HCT116 (cell line): Measurements from ENCODE around the gene IPO7. TPM values are rescaled to one million over a fixed set of nuclear protein-coding genes. Genes with fewer than 3 reads are reported as not detected.

Experiments used
- ATAC-seq: fragments of 200-7000 bp; cut with Tn5 transposase; 2 replicates; pipeline ENCODE4 v1.9.1; 2020; ENCODE audit warnings: mild to moderate bottlenecking, moderate library complexity
- BruUV-seq: library from RNA; stranded (reverse); fragments of 400-500 nt; replicated peaks from 2 replicates; lab custom pipeline; 2021; lab: Mats Ljungman, UMichigan
- CTCF ChIA-PET: fragments of 300-600 bp; sonication (Branson Sonifier 250); formaldehyde crosslinking; loops from one replicate; lab custom pipeline; 2021; ENCODE audit warnings: antibody characterized with exemption; lab: Charles Lee
- POLR2A ChIA-PET: fragments of 300-600, 350-600 bp; sonication (Branson Sonifier 250); formaldehyde crosslinking; loops from one replicate; lab custom pipeline; 2021; ENCODE audit warnings: antibody characterized with exemption; lab: Charles Lee
- RAD21 ChIA-PET, 2 experiments: fragments of 300-600 bp; sonication (Branson Sonifier 250); formaldehyde crosslinking; loops; one replicate each; lab custom pipeline; 2023; ENCODE audit warnings: low total read pairs in 2 of 2; ENCODE audit not compliant: uncharacterized antibody in 2 of 2, unreplicated experiment in 2 of 2, low non-redundant PET in 1 of 2; lab: Charles Lee
- DNase-seq: peaks from one replicate; pipeline ENCODE4 v3.0.0-alpha.2; 2010; ENCODE audit warnings: low read depth, low spot score
- H2AFZ ChIP-seq: fragments of 200-600 bp; shearing (Covaris generic), sonication (generic); 2 replicates; pipeline ENCODE4 v1.6.1; 2017; ENCODE audit warnings: low read depth, mixed run types, mixed read lengths, antibody characterized with exemption, low read length; ENCODE audit not compliant: poor library complexity, severe bottlenecking
- H3K27ac ChIP-seq: 2 replicates; pipeline ENCODE4 v1.5.1; 2012; ENCODE audit warnings: low read depth, low read length
- H3K27me3 ChIP-seq: fragments of 200-600 bp; sonication (generic); 2 replicates; pipeline ENCODE4 v1.6.1; 2016; ENCODE audit warnings: mixed run types, low read length, mixed read lengths; ENCODE audit not compliant: insufficient read depth
- H3K36me3 ChIP-seq, 2 experiments: fragments of 200-500 bp in 1 of 2; fragments of 200-600 bp in 1 of 2; sonication (Bioruptor generic) in 1 of 2; sonication (generic) in 1 of 2; 2 replicates each; pipeline versions ENCODE4 v1.5.1 to v1.6.1; 2014 to 2016; ENCODE audit warnings: low read length in 2 of 2, inconsistent platforms in 1 of 2, mixed read lengths in 1 of 2, mixed run types in 1 of 2; ENCODE audit not compliant: insufficient read depth in 2 of 2, control insufficient read depth in 1 of 2
- H3K4me1 ChIP-seq, 2 experiments: fragments of 200-600 bp in 1 of 2; sonication (generic) in 1 of 2; 2 replicates each; pipeline versions ENCODE4 v1.5.1 to v1.6.1; 2012 to 2017; ENCODE audit warnings: low read length in 2 of 2, inconsistent platforms in 1 of 2, mild to moderate bottlenecking in 1 of 2, mixed read lengths in 1 of 2, mixed run types in 1 of 2, moderate library complexity in 1 of 2; ENCODE audit not compliant: insufficient read depth in 2 of 2, control insufficient read depth in 1 of 2
- H3K4me2 ChIP-seq: fragments of 200-600 bp; sonication (generic); 2 replicates; pipeline ENCODE4 v1.6.1; 2017; ENCODE audit warnings: mixed run types, low read length, mixed read lengths
- H3K4me3 ChIP-seq, 2 experiments: fragments of 200-600 bp in 1 of 2; sonication (generic) in 1 of 2; replicated peaks in 1 of 2; 2 replicates each; pipeline ENCODE4 v1.5.1; 2011 to 2016; ENCODE audit warnings: low read length in 2 of 2, control low read depth in 1 of 2, low read depth in 1 of 2, mild to moderate bottlenecking in 1 of 2, mixed read lengths in 1 of 2, mixed run types in 1 of 2
- H3K79me2 ChIP-seq: fragments of 200-600 bp; sonication (generic); 2 replicates; pipeline ENCODE4 v1.6.1; 2017; ENCODE audit warnings: mild to moderate bottlenecking, mixed run types, low read length, moderate library complexity, mixed read lengths; ENCODE audit not compliant: insufficient read depth
- H3K9ac ChIP-seq: fragments of 200-600 bp; sonication (generic); 2 replicates; pipeline ENCODE4 v1.6.1; 2016; ENCODE audit warnings: low read length, mixed read lengths
- H3K9me2 ChIP-seq: fragments of 200-600 bp; sonication (generic), shearing (Covaris generic); 2 replicates; pipeline ENCODE4 v1.6.1; 2017; ENCODE audit warnings: mixed run types, mild to moderate bottlenecking, moderate library complexity; ENCODE audit not compliant: insufficient read depth
- H3K9me3 ChIP-seq, 2 experiments: fragments of 200-500 bp in 1 of 2; fragments of 200-600 bp in 1 of 2; sonication (Bioruptor generic) in 1 of 2; sonication (generic) in 1 of 2; 2 replicates each; pipeline ENCODE4 v1.6.1; 2014 to 2017; ENCODE audit warnings: low read length in 2 of 2, mixed read lengths in 2 of 2, inconsistent platforms in 1 of 2, low read depth in 1 of 2, mild to moderate bottlenecking in 1 of 2, mixed run types in 1 of 2, moderate library complexity in 1 of 2; ENCODE audit not compliant: control insufficient read depth in 1 of 2, insufficient read depth in 1 of 2
- H4K20me1 ChIP-seq: fragments of 200-600 bp; sonication (generic), shearing (Covaris generic); 2 replicates; pipeline ENCODE4 v1.6.1; 2017; ENCODE audit warnings: mixed run types, mild to moderate bottlenecking, moderate library complexity; ENCODE audit not compliant: insufficient read depth
- ATF3 ChIP-seq: IDR thresholded peaks from 2 replicates; pipeline ENCODE4 v1.6.1; 2012
- CBX3 ChIP-seq: IDR thresholded peaks from 2 replicates; pipeline ENCODE4 v1.6.1; 2012; ENCODE audit warnings: low read depth
- EZH2 ChIP-seq: fragments of 200-600 bp; sonication (generic); IDR thresholded peaks from 2 replicates; pipeline ENCODE4 v1.6.1; 2017; ENCODE audit warnings: antibody characterized with exemption, mixed run types
- FOSL1 ChIP-seq: IDR thresholded peaks from 2 replicates; pipeline ENCODE4 v1.6.1; 2012; ENCODE audit warnings: low read depth
- SIN3A ChIP-seq: IDR thresholded peaks from 2 replicates; pipeline ENCODE4 v1.6.1; 2012; ENCODE audit warnings: low read depth
- TCF7L2 ChIP-seq: IDR thresholded peaks from 2 replicates; pipeline ENCODE4 v1.7.0; 2011; ENCODE audit warnings: borderline replicate concordance, inconsistent platforms; ENCODE audit not compliant: insufficient read depth, insufficient read length; ENCODE audit errors: extremely low read depth
- ZBTB33 ChIP-seq: IDR thresholded peaks from 2 replicates; pipeline ENCODE4 v1.6.1; 2011; ENCODE audit warnings: mild to moderate bottlenecking, low read length, moderate library complexity; ENCODE audit not compliant: insufficient replicate concordance; ENCODE audit errors: extremely low read depth
- ZNF274 ChIP-seq: fragments of 200-500 bp; sonication (Bioruptor generic); IDR thresholded peaks from 2 replicates; pipeline ENCODE4 v1.6.1; 2014; ENCODE audit warnings: mild to moderate bottlenecking, low read depth, low read length, inconsistent platforms
- intact Hi-C: fragments of 100-400 bp; cut with micrococcal nuclease; formaldehyde crosslinking; loops from 2 replicates; pipeline ENCODE4 v1.10.0; 2022
- total RNA-seq: library from RNA; stranded (reverse); gene quantifications from one replicate; pipeline ENCODE4 v1.2.1, GENCODE V29; 2021; ENCODE audit not compliant: unreplicated experiment

Gene IPO7
- total RNA-seq, 1 experiment from 2014 or later: 186 TPM

GRCh38 chr11:9379041-9379440 lies 5.4 kb upstream of the IPO7 start:
- BruUV-seq: no TSS peak
- DNase-seq: no peak
- intact Hi-C loops: no loop called here
- ChIA-PET RAD21 (no interaction called here), CTCF (no interaction called here), POLR2A (no interaction called here)
- Histone ChIP-seq H2AFZ (no peak overlapping the region), H3K9ac (no peak overlapping the region), H3K9me3 (no peaks in the 10 kb centered on the region), H3K79me2 (no peaks in the 10 kb centered on the region; the same call in 1 of the 2 replicates), H3K27me3 (no peaks in the 10 kb centered on the region), H3K27ac (no peak overlapping the region), H3K4me2 (no peak overlapping the region), H3K36me3 (no peaks in the 10 kb centered on the region), H3K4me3 (no peak overlapping the region), H4K20me1 (no peaks in the 10 kb centered on the region), H3K4me1 (peaks cover 0 to 18% of the 10 kb centered on the region in 2 experiments; a peak in 3 of 4 replicates), H3K9me2 (no peaks in the 10 kb centered on the region)
- ATAC-seq: no peak
- TF ChIP-seq ZBTB33 (no peak), ZNF274 (no peak), SIN3A (no peak), ATF3 (no peak), CBX3 (no peak), TCF7L2 (no peak), EZH2 (no peak), FOSL1 (no peak)
